Coronary artery (tissue), 2 donors: ENCODE data around the gene NAA80.

Source experiments
- DNase-seq: peaks from one replicate; pipeline ENCODE4 v3.0.0-alpha.2; 2017; ENCODE audit warnings: low spot score
- H3K27ac ChIP-seq, 2 donors: fragments of 200-600 bp; sonication (generic); one replicate each; pipeline ENCODE4 v1.5.1; 2016 to 2019
- H3K4me3 ChIP-seq: fragments of 200-600 bp; sonication (generic); 2 replicates; pipeline ENCODE4 v1.5.1; 2016; ENCODE audit warnings: mild to moderate bottlenecking, moderate library complexity
- CTCF ChIP-seq: fragments of 200-600 bp; sonication (generic); IDR thresholded peaks from one replicate; pipeline ENCODE4 v1.5.1; 2019; ENCODE audit warnings: antibody characterized with exemption

NAA80 gene

GRCh38 chr3:50251220-50251619, 48.0 kb downstream of the NAA80 start:
- no peak overlapping the region for H3K4me3 ChIP-seq
- peak overlapping the region in 1 of 2 donors; percentile 85 for H3K27ac ChIP-seq
- no peak for TF ChIP-seq CTCF
- DNase-seq, result no peak

GRCh38 chr3:50250514-50250913, 48.7 kb downstream of the NAA80 start:
- no peak for TF ChIP-seq CTCF
- Histone ChIP-seq H3K4me3 (no peak overlapping the region), H3K27ac (peak overlapping the region in 1 of 2 donors; percentile 91)
- no peak for DNase-seq

- Histone ChIP-seq H3K27ac (peak overlapping the region; percentile 48 to 91), H3K4me3 (no peak overlapping the region)
- DNase-seq, result no peak
- TF ChIP-seq CTCF, result no peak
These were observed 49.7 kb downstream of the NAA80 start for GRCh38 chr3:50249457-50249856.

GRCh38 chr3:50248387-50248786, 50.8 kb downstream of the NAA80 start:
- TF ChIP-seq CTCF, result no peak
- Histone ChIP-seq H3K27ac (peak overlapping the region; percentile 48 to 91), H3K4me3 (peak overlapping the region; percentile 15)
- no peak for DNase-seq

GRCh38 chr3:50246517-50246954, 52.7 kb downstream of the NAA80 start:
- DNase-seq, result no peak
- peak; percentile 41 for TF ChIP-seq CTCF
- peak overlapping the region; percentile 72 for H3K4me3 ChIP-seq
- peak overlapping the region; percentile 38 to 91 for H3K27ac ChIP-seq
